Measurements from ENCODE around the gene NOXA1. TPM values are rescaled to one million over a fixed set of nuclear protein-coding genes. Genes with fewer than 3 reads are reported as not detected.
"Not testable (repeated sequence)": the region's sequence is repeated elsewhere in the genome, so short reads cannot be mapped to it uniquely, and the experiment has no call there.

NOXA1 gene
- total RNA-seq, 1 experiment from 2014 or later: not detected

GRCh38 chr9:137448602-137448962 lies 25.4 kb downstream of the NOXA1 start:
- DNase-seq (ENCODE audit: low spot score): no peak
- in situ Hi-C loops (cut with HindIII; ENCODE audit: low sequenced_read_pairs): no loop called here

DNA sequence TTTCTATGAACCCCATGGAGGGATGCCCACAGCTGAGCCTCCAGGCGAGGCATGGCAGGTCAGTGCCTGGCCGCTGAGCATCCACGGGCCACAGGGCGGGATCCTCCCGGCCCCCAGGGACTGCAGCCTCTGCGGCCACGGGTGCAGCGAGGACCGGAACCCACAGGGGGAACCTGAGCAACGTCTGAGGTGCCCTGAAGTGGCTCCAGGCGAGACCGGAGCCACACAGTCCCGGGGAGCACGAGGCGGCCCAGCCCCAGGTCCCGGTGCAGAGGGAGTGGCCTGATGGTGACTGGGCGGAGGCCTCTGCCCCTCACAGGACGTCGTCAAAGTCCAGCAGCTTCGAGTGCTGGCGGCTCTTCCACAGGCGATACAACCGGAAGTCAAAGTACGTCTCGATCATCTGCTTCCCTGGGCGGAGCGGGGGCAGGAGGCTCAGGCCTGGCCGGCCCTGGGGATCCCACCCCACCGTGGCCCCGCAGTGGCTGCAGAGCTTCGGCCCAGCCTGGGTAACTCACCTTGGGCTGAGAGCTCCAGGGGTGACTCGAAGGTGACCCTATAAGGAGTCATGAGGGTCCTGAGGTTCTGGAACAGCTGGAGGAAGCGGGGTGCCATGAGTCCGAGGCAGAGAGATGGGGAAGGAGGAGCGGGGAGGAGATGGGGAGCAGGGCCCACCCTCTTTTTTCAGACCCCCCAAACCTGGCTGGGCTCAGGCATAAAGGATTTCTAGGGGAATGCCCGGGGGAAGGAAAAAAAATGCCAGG lies 26.1 kb downstream of the NOXA1 start:
- in situ Hi-C loops (cut with HindIII; ENCODE audit: low sequenced_read_pairs): no loop called here
- no peak for DNase-seq (ENCODE audit: low spot score)

GRCh38 chr9:137449931-137450538 lies 26.8 kb downstream of the NOXA1 start:
- in situ Hi-C loops (cut with HindIII; ENCODE audit: low sequenced_read_pairs): no loop called here

DNA sequence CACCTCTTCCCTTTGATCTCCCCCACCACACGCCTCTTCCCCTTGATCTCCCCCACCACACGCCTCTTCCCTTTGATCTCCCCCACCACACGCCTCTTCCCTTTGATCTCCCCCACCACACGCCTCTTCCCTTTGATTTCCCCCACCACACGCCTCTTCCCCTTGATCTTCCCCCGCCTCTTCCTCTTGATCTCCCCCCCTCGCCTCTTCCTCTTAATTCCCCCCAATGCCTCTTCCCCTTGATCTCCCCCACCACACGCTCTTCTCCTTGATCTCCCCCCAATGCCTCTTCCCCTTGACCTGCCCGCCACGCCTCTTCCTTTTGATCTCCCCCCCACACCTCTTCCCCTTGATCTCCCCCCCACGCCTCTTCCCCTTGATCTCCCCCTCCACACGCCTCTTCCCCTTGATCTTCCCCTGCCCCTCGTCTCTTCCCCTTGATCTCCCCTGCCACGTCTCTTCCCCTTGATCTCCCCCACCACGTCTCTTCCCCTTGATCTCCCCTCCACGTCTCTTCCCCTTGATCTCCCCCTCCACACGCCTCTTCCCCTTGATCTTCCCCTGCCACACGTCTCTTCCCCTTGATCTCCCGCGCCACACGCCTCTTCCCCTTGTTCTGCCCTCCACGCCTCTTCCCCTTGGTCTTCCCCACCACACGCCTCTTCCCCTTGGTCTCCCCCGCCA lies 27.5 kb downstream of the NOXA1 start:
- DNase-seq (ENCODE audit: low spot score); in situ Hi-C loops (cut with HindIII; ENCODE audit: low sequenced_read_pairs): not testable (repeated sequence)

More at GRCh38 chr9:137449931-137450538, 26.8 kb downstream of the NOXA1 start:
- DNase-seq (ENCODE audit: low spot score): no peak

GRCh38 chr9:137451264-137452005 lies 28.2 kb downstream of the NOXA1 start:
- in situ Hi-C loops (cut with HindIII; ENCODE audit: low sequenced_read_pairs); DNase-seq (ENCODE audit: low spot score): not testable (repeated sequence)

GRCh38 chr9:137452006-137452760 lies 29.0 kb downstream of the NOXA1 start:
- in situ Hi-C loops (cut with HindIII; ENCODE audit: low sequenced_read_pairs): no loop called here
- DNase-seq (ENCODE audit: low spot score): no peak

GRCh38 chr9:137452761-137453642 lies 29.8 kb downstream of the NOXA1 start:
- in situ Hi-C loops (cut with HindIII; ENCODE audit: low sequenced_read_pairs): no loop called here
- DNase-seq (ENCODE audit: low spot score): no peak

DNA sequence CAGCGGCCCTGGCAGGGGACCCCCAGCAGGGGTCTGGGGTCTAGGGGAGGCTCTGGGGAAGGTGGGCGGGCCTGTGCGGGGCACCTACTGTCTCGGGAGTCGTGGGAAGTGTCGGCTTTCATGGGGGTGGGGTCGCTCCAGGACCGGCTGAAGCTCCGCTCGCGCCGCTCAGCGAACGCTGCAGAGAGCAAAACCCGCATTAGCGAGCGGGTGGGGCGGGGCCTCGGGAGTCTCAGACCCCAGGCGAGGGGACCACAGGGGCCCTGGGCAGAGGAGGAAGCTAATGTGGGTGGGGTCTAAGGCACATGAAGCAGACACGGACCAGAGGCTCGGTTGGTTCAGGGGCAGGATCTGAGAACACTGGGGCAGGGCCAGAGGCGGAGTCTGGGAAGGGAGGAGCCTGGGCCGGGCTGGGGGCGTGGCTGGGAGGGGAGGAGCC lies 30.5 kb downstream of the NOXA1 start:
- in situ Hi-C loops (cut with HindIII; ENCODE audit: low sequenced_read_pairs): no loop called here
- DNase-seq (ENCODE audit: low spot score): no peak

- no peak for DNase-seq (ENCODE audit: low spot score)
- in situ Hi-C loops (cut with HindIII; ENCODE audit: low sequenced_read_pairs): no loop called here
These were observed 31.0 kb downstream of the NOXA1 start for GRCh38 chr9:137454145-137454596.

- in situ Hi-C loops (cut with HindIII; ENCODE audit: low sequenced_read_pairs): no loop called here
These were observed 31.6 kb downstream of the NOXA1 start for GRCh38 chr9:137454597-137455358.

DNA sequence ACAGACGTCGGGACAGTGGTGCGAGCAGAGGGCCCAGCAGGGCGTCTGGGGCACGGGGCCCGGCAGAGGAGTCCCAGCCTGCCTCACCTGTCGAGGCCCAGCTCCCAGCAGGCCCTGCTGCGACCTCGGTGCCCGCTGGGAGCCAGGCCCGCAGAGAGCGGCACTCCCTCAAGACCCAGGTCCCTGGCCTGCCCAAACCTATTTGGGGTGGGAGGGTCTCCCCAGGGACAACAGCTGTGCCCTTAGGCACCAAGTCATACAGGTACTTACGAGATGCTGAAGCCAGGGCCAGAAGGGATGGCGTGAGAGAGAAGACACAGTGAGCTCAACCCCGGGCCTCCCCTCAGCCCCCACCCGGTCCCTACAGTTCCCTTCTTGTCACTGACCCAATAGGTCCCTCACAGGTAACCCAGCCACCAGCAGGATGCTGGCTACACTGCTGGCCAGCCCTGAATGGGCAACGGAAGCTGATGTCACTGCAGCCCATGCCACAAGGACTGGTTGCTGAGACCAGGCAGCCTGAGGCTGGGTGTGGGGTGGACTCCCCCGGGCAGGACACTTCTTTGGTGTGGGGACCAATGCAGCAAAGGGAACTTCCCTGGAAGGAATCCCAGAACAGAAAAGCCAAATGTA lies 32.3 kb downstream of the NOXA1 start:
- in situ Hi-C loops (cut with HindIII; ENCODE audit: low sequenced_read_pairs): no loop called here

More at GRCh38 chr9:137454597-137455358, 31.6 kb downstream of the NOXA1 start:
- DNase-seq (ENCODE audit: low spot score): no peak

GRCh38 chr9:137456061-137456863 lies 33.1 kb downstream of the NOXA1 start:
- DNase-seq (ENCODE audit: low spot score): no peak
- in situ Hi-C loops (cut with HindIII; ENCODE audit: low sequenced_read_pairs): no loop called here

More for the DNA sequence above, 32.3 kb downstream of the NOXA1 start:
- DNase-seq (ENCODE audit: low spot score): no peak

DNA sequence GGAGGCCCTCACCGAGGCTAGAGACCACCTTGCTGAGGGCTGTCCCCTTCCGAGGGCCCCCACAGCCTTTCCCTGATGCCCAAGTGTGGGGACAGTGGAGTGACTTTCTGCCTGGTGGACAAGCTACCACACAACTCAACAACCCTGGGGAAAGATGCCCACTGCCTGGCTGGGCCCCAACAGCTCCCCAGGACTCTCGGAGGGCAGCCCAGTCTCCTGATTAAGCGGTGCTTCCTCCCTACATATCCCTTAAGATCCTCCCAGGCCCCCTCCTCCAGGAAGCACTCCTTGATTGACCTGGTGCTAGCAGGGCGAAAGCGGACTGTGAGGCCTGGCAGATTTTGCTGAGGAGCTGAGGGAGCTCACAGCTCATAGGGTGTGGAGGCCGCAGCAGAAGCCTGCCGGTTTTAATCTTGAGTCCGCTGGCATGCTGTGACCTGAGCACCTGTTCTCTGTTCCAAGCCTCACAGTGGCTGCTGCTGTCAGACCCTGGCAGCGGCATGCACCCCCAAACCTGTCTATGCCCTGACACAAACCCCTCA lies 33.7 kb downstream of the NOXA1 start:
- in situ Hi-C loops (cut with HindIII; ENCODE audit: low sequenced_read_pairs): no loop called here
- no peak for DNase-seq (ENCODE audit: low spot score)

GRCh38 chr9:137457406-137458193 lies 34.4 kb downstream of the NOXA1 start:
- in situ Hi-C loops (cut with HindIII; ENCODE audit: low sequenced_read_pairs): no loop called here
- DNase-seq (ENCODE audit: low spot score): no peak

Data from G401 (cell line).